ENCODE measurements around the gene CNKSR3.
A peak's percentile ranks its signal among the peaks of the same experiment; 100 is the strongest.

Gene CNKSR3

DNA sequence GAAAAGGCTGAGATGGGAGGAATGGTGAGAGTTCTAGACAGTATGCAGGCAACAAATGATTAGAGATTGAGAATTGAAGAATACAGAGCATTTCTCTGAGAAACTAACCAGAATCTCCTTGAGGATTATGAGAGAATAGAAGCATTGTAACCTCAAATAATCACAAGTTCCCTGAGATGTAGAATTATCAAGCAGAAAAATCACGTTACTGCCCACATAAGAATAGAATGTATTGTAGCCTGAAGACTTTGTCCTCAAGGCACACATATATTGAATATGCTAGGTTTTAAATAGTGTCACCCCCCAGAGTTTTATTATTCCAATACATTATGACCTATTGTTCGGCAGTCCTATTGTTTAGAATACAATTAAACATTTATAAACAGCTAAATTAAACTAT, 57.2 kb downstream of the CNKSR3 start:
- DNase-seq (ENCODE audit: low spot score) = no peak

DNA sequence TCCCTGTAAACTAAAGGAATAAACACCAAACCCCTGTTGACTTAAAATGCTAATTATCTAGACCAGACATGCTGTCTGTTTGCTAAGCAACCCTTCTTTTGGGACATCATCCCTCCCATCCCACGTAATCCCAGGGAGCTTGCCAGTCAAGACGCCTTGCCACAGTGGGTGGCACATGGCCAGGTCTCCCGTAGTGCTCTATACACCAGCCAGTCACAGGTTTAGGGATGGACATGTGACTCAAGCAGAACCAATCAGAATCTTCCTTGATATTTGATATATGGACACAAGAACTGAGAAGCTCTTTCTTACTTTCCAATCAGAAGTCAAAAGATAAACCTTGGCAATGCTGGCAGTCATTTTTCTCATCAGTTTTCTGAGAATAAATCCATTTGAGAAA, 60.0 kb downstream of the CNKSR3 start:
- DNase-seq (ENCODE audit: low spot score) = no peak

DNA sequence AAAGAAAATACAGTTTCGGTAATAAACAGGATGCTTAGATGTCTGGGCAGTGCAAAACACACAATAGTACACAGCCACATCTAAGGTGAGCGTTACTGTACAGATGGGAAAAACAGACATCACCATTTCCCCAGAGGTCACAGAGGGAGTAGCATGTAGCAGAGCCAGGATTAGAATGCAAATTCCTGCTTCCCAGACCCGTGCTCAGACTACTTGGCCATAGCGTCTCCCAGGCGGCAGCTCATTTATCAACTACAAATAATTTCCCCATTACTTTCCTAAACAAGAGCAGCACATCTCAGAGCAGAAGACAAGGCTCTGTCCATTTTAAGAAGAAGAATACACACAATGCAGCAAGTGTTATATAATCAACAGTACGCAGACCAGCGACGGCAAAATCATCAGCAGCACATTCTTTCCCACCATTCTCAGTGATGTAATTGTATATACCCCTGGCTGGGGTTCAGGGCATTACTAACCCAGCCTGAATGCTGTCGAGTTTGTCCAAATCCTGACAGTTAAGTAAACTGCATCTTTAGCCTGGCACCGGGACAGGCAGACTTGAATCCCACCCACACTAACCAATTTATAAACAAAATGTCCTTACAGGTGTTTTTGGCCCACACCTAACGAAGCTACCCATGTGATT, 61.9 kb downstream of the CNKSR3 start:
- peak; percentile 71 for DNase-seq (ENCODE audit: low spot score)

DNA sequence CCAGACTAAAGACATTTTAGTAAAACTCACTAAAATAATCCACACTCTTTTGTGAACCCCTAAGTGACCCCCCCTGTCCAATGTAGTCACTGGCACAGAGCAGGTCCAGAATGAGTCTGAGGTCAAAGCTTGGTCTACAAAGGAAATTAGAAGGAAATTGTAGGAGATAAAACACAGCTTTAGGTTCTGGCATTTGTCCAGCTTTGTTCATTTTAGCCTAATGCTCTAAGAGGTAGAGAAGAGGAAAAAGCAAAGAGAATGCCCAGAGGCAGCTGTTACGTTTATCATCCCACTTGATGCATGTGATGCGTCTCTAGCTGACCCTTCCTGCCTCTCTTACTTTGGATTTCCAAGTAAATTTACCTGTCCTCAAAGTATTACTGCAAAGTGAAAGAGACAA, 62.5 kb downstream of the CNKSR3 start:
- DNase-seq (ENCODE audit: low spot score) = no peak

DNA sequence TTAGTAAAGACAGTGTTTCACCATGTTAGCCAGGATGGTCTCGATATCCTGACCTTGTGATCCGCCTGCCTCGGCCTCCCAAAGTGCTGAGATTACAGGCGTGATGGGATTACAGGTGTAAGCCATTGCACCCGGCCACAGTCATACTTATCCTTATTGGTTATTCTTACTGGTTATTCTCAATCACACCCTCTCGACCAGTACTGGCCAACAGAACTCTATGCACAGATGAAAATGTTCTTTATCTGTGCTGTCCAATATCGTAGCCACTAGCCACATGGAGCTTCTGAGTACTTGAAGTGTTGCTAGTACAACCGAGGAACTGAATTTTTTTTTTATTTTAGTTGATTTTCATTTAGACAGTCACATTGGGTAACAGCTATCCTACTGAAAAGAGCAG, 63.5 kb downstream of the CNKSR3 start:
- DNase-seq (ENCODE audit: low spot score) = no peak

DNA sequence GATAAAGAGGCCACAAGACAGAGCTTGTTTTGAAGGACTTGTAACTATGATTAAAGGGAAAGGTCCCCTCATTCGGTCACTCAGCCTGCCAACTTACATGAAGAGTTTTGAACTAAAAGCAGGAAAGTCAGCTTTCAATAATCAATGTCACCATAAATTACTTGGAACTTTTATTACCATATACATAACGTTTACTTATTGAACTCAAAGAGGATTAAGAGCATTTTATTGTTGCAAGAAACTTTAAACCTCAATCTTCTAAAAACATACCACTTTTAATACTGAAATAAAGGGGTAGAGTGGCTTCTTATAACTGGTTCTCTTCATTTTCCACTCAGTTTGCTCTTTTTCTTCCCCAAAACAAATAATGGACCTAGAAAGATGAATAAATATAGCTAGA, 65.1 kb downstream of the CNKSR3 start:
- DNase-seq (ENCODE audit: low spot score) = no peak

DNA sequence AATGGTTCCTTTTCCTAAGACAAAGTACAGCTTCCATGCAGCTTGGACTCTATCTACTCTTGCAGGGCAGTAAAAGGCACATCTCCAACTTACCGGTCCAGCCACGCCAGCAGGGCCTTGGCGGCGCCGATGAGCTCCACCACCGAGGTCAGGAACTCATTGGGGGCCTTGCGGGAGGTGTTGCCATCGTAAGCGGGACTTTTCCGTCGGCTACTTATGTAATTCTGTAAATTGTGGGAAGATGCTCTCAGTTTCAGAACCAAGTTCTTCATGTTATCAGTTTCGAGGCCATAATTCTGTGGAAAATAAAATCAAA, 68.5 kb downstream of the CNKSR3 start:
- DNase-seq (ENCODE audit: low spot score) = no peak

DNA sequence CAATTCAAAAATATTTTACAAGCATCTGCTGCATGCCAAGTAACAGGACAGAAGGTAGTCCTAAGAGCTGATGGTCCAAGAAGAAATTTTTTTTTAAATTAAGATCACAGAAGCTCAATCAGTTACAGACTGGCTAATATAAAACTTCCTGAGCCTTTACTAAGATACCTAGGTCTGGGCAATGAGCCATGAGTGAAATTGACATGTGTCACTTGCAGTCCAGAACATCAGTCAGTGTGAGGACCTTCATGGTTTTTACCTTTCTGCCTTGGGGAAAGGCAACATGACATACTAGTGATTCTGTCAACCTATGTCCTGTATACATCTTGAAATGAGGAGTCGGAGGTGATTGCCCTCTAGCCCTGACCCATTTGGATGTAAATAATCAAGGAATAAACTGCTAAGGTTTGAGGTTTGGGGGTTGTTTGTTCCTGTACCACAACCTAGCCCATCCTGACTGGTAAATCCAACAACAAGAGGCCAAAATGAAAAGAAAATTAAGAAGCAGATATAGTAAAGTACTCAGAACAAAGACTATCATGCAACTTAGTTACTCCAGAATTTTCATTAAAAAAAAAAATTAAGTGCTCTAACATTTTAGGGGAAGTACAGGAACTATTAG, 70.0 kb downstream of the CNKSR3 start:
- DNase-seq (ENCODE audit: low spot score) = no peak

DNA sequence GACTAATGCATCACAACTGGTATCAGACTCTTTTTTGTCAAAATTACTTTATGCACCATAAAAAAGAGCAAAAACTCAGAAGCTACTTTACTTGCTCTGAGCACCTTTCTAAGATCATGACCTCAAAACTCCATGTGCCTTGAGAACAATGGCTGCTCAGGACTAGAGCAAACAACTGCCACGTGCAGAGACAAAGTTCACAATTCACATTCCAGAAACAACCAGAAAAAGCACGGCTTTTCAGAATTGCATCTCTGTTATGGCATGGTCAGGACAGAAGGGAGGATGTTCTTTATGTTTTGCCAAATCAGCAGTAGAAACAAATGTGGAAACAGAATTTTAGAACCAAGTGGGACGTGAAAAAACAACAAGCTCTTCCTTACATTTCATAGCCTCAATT, 70.5 kb downstream of the CNKSR3 start:
- no peak for DNase-seq (ENCODE audit: low spot score)

DNA sequence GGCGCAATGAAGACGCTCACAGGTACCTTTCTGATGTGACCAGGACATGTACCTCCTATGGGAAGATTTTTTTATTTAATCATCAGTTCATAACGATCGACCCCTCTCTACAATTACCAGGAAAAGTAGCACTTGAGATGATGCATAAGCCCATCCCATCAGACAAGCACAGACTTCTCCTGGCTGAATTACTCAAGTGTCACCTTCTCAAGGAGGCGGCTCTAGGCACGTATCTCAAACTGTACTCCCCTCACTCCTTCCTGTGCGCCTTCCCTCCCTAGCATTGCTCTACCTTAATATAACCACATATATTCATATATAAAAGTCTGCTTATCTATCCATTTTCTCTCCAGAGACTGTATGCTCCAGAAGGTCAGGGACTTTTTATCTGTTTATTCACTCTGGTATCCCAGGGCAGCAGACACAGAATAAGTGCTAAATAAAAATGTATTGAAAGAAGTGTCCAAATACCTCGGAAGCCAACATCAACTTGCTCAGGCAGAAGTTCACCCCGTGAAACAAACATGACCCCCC, 71.5 kb downstream of the CNKSR3 start:
- DNase-seq (ENCODE audit: low spot score) = no peak

DNA sequence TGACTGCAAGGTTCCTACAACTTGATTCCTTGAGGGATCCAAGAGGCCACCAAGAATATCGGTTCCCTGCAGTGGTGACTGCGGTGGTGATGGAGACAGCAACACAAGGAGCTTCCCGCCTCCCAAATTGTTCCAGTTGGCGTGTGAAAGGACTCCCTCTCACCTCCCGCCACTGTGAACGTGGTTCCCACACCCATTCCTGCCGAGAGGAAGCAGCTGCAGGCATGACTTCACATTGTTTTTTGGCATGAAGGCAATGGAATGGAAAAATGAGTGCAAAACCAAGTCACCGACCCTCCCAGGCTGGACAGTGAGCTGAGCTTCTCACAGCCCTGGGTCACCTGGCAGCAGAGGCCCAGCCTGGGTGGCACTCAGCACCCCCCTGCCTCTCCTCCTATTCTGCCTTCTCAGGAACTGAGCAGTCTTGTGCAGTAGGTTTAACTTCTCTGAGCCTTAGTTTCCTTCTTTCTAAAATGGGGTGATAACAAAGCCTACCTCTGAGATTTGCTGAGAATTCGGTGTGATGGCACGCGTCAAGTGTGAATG, 75.0 kb downstream of the CNKSR3 start:
- DNase-seq (ENCODE audit: low spot score) = no peak

DNA sequence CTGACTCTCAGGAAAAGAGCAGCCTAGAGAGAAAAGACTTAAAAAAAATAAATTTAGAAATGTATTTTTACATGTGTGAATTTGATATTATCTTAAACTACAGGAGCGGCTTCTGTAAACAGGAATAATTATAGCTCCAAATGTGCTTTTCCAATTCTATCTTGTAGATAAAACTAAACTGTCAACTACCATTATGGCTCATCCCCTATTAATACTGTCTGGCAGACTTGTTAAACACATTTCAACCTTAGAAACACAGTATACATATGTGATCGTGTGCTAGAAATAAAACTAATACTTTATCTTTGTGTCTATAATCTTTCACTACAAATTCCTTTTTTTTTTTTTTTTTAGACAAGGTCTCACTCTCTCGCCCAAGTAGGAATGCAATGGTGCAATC, 75.8 kb downstream of the CNKSR3 start:
- no peak for DNase-seq (ENCODE audit: low spot score)

DNA sequence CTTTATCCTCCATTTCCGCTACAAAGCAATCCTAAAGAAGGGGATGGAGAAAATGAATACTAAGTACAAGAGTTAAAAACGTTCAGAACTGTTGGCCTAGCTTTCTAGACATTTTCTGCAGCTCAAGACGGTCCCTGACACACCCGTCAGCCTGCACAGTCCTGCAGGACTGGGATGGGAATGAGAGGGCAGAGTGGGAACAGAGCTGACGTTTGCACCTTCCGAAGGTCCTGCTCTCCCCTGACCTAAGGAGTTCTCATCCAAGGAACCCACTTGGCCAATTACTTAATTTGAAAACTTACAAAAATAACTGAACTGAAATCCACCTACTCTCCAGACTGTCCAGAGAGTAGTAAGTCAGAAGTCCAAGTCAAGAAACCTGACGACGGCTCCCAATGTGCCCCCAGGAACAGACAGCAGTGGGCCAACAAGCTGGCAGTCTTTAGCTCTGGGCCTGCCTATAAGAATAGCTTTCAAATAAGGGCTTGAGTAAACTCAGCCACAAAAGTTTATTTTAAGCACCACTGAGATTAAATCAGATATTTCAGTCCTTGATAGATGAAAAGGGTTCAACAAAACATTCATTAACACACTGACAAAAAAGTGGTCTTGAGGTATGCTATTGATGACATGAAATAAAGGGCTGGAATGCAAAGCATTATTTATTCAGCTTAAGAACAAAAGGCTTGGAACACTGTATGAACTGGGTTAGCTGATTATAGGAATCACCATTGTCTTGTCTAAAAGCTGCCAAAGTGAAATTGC, 76.8 kb downstream of the CNKSR3 start:
- no peak for DNase-seq (ENCODE audit: low spot score)

DNA sequence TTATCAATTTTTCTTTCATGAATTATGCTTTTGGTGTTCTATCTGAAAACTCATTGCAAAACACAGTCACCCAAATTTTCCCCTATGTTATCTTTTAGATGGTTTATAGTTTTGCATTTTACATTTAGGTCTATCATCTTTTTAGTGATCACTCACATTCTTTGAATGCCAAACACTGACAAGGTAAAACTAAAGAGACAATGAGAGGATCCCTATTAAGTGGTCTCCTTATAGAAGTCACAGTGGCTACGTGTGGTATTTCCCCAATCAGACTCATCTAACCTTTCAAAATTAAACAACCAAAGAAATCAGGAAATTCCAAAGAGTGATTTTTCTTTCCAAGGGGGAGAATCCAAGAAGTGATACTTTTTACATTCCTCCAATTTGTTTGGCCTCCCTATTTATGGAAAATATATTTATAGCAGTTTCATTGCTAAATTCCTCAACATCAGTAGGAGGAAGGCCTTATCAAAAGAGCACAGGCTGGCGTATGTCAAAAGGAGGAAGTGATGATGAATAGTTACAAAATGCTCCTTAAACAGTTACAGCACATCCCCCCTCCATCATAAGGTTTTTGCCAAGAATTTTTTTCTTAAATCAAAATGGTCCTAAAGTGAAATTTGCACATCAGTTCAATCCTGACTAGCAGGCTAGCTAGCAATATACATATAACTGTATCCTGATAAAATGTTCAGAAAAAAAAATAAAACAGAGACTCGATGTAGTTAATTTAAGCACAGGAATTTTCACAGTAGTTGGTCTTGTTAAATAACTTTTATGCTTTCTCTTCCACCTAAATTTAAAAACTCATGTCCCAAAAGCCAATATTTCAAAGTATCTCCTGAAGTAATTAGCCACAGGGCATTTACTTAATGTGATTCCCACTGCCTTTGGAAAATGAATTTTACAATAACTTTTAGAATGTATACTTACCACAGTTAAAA, 77.7 kb downstream of the CNKSR3 start:
- DNase-seq (ENCODE audit: low spot score) = peak; percentile 68

DNA sequence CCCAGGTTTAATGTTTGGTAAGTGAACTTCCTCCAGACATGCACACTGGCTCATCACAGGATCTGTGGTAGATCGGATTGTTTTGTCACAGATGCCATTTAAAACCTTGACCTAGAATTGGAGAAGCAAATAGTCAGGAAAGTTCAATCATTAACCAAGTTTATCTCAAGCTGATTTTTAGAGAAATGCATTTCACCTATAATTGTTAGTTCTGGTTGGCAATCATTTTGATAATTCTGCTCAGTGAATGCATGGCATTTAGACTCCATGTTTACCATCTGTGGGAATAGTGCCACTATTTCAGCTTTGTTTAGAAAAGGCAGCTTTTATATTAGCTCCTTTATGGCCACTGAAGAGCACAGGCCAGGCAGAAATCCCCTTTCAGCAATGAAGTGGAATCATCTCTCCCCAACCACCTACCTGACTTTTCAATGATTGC, 80.0 kb downstream of the CNKSR3 start:
- no peak for DNase-seq (ENCODE audit: low spot score)

DNA sequence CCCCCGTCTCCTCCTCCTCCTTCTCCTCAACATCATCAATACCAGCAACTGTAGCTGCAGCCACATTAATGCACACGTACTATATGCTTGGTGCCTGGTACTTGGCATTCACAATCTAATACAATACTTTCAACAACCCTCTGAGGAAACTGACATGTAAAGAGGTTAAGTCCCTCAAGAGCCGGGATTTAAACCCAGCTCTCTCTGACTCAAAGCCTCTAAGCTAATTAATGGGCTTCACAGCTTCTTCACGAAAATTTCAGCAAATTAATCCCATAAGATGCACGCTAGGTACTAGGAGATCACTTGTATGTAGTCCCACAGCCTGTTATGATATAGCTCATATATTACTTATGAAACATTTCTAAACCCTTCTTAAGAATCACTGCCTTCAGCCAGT, 80.8 kb downstream of the CNKSR3 start:
- no peak for DNase-seq (ENCODE audit: low spot score)

DNA sequence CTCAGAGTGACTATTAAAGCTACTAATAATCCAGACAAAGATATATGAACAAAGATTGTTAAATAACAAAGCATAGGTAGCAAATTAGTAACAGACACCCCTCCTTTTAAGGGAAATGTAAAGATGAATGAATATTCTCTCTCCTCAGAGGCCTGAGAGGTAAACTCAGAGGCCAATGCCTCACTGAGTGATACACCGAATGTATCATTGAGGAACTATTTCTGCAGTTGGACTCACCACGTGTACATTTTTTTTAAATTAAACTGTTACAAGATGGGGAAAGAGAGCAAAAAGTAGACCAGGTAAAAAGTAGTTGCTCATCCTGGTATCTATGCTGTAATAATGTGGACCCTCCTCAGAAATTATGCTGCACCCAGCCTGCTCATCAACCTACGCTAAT, 81.6 kb downstream of the CNKSR3 start:
- no peak for DNase-seq (ENCODE audit: low spot score)

DNA sequence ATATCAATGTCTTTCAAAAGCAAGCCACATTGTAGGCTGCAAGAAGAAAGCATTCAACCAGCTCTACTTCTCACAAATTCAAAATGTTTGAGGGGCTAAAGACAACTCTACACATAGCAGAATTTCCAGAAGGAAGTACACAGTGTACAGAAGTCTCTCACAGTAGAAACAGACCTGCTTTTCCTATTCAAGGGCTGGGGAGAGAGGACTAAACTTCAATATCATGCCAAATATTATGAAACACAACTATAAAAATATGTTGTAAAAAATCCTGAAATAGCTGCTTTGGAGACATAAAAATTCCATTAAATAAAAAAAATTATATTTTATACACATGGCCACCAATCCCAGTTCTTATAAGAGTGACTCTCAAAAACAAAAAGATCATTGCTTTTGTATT, 83.0 kb downstream of the CNKSR3 start:
- DNase-seq (ENCODE audit: low spot score) = no peak

DNA sequence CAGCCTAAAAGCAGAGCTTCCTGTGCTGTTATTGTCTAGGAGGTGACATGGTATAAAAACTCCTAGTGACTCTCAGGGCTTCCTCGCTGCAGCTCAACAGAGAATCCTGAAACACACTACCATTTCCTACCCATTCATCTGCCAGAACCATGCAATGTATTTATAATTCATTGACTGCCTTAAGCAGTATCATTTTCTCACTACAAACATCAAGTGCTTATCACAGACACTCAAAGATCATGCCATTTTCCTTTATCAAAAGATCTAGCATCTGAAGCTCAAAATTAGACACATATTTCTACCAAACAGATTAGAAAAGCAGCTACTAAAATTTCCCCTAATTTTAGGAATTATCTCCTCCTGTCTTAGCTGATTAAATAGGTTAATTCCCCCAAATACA, 83.5 kb downstream of the CNKSR3 start:
- no peak for DNase-seq (ENCODE audit: low spot score)

DNA sequence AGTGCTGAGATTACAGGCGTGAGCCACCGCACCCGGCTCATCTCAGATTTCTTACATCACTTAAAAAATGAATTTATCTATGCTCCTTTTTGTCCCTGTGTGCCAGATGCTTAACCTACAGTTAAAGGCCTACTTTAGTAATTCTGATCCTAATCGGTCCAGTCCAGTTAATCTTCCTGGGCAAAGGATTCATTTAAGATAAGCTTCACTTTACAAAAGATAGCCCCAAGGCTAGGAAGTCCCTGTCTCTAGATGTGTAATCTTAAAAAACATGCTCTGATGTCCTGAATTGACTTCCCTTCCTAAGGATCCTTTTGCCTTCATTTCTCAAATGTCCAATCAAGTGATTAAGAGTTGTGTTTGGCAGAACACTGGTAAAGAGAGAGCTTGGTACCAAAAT, 85.5 kb downstream of the CNKSR3 start:
- no peak for DNase-seq (ENCODE audit: low spot score)

DNA sequence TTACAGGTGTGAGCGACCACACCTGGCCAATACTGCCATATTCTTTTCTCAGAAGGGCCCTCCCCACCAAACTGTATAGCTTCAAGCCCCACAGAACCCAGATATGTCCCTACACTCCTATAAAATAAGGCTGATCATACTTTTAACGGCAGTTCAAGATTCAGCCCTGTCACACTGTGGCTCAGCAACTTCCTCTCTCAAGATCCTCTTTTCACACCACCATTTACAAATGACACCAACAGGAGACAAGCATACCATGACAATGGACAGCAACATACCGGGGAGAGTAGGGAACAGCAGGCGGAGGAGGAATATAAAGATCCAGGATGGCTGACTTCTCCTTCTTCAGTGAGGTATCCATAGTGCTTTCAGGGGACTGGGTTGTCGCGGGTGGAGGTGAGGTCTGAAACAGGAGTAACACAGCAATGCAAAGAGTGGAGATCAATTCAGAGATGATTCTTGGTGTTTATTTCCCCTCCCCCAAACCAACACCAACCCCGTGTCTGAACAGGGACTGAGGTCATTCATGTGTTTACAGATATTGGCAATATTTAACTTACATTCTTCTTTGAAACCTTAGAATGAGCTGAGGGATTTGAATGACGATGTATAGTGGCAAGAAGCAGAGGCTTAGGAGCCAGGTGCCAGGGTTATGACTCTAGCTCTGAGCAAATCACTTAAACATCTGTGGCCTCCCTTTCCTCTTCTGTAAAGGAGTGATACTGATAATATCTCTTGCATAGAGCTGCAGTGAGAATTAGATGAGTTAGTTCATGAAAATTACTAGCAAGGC, 96.3 kb downstream of the CNKSR3 start:
- DNase-seq (ENCODE audit: low spot score) = no peak
